SH-SY5Y (cell line): ENCODE results near the gene OBSCN.

Experiments used
- GATA2 ChIP-seq: IDR thresholded peaks from 2 replicates; pipeline ENCODE4 v1.6.1; 2011; ENCODE audit warnings: mild to moderate bottlenecking, low read depth, low read length
- GATA3 ChIP-seq: IDR thresholded peaks from 2 replicates; pipeline ENCODE4 v1.6.1; 2011; ENCODE audit warnings: low read depth, mild to moderate bottlenecking, low read length, moderate library complexity

The OBSCN gene

GRCh38 chr1:228166170-228166936 is 41.5 kb upstream of the OBSCN start:
- TF ChIP-seq GATA3, result no peak
- no peak for TF ChIP-seq GATA2

DNA sequence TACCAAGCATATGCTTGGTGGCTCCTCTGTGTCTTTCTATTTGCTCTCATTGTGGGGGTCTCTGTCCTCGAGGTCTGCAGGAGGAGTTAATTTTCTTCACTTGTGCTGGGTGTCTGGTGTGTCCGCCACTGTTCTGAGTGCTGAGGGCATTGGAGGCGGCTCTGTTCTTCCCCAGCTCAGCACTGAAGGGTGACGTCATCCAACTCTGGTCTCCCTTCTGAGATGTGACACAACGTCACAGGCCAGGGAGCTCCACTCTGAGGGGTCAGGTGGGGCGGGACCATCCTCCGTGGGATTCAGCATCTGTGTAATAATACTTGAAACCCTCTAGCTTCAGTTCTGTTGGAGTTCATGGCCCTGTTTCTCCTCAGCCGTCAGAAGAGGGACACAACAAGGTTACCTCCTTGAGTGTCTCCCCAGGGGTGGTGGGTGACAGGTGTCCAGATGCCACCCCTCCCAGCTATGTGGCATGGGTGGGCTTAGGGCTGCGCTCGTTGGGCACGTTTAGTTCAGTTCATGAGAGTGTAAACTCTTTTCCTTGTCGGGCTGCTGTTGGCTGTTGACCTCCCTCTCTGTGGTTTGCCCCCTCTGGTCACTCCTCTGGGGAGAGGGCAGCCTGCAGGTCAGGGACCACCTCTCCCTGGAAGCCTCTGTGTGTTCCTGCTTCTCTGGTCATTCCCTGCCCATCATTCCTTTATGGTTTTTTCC is 39.1 kb upstream of the OBSCN start:
- TF ChIP-seq GATA2, result no peak
- TF ChIP-seq GATA3, result no peak

DNA sequence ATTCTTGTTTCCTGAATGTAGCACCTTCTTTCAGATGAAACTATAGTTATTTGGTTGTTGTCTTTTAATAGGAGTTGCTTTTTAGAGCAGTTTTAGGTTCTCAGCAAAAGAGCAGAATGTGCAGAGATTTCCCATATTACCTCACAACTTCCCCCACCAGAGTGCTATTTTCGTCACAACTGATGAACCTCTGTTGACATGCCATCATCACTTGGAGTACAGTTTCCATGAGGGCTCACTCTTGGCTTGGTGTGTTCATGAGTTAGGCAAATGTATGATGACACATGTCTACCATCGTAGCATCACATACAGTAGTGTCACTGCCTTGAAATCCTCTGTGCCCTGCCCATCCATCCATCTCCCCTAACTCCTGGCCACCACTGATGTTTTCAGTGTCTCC is 38.5 kb upstream of the OBSCN start:
- TF ChIP-seq GATA2 (no peak), GATA3 (no peak)

DNA sequence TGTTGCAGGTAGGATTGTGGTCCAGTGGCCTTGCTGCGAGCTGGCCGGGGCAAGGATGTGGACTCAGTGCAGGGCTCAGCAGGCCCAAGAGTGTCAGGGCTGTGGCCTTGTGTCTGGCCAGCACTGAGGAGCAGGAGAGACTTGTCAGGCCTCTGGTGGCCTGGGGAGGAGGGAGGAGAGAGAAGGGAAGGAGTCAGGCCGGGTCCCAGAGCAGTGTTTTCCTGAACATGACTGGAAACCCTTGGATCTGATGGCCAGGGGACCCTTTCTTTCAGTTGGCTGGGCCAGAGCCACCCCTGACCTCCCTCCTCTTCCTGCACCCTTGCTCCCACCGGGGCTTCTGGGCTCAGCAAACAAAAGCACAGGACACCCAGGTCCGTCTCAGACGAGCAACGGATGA is 37.2 kb upstream of the OBSCN start:
- no peak for TF ChIP-seq GATA2

DNA sequence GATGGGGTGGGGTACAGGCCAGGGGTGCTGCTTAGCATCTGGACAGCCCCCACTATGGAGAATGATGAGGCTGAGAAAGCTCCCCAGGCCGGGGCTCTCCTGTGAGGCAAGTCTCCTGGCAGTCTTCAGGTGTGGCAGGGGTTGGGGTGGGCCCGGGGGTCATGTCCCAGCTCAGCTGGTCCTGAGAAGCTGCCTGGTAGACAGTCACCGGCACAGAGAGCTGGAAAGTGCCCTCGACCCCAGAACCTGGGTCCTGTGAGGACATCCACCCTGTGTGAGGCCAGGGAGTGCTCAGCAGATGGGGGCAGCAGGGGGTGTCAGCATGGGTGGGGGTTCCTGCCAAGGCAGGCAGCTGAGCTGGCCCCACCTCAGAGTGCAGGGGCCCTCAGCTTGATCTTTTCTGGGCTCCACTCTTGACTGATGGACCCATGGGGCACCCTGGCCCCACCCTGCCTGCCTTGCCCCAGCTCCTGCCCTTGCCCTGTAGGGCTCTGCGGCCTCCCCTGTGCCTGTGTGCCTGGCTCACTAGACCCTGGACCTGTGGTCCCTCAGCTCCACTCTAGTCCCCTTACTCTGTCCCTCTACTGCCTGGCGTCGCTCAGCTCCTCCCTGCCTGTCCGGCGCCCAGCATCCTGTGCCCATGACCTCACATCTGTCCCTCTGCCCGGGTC is 36.5 kb upstream of the OBSCN start:
- TF ChIP-seq GATA3 (no peak), GATA2 (no peak)

GRCh38 chr1:228172591-228173527 is 35.0 kb upstream of the OBSCN start:
- TF ChIP-seq GATA3, result no peak
- no peak for TF ChIP-seq GATA2

- TF ChIP-seq GATA3 (no peak), GATA2 (no peak)
These were observed 33.1 kb upstream of the OBSCN start for GRCh38 chr1:228174482-228175315.

GRCh38 chr1:228175316-228176023 is 32.4 kb upstream of the OBSCN start:
- TF ChIP-seq GATA2 (no peak), GATA3 (no peak)

- no peak for TF ChIP-seq GATA3
- no peak for TF ChIP-seq GATA2
These were observed 31.8 kb upstream of the OBSCN start for GRCh38 chr1:228176024-228176395.

DNA sequence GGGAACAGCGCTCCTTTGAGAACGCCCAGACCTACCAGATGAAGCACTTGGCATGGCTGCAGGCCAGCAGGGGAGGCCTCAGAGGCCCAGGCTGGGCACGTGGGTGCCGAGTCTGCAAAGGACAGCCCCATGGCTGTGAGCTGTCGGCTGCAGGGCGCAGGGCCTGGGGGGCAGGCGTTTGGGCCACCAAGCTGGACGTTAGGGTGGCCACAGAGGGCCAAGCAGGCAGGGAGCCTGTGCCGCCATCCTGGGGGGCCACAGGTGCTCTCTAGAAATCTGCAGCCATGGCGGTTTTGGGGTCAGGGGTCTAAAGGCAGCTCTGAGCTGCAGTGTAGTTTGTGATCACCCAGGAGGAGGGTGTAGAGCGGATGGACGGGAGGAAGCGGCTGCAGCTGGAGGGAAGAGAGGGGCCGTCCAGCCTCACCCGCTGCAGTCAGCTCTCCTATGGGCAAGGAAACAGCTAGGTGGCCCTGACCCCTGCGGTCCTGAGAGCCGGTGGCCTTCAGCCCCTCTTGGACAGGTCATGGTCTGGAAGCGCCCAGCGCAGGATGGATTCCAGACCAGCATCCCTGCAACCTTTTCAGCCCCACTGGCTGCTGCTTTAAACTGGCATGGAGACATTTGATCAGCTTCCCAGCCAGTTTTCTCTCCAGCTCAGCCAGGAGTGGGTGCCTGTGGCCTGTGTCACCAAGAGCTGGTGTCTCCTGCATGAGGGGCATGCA is 31.2 kb upstream of the OBSCN start:
- TF ChIP-seq GATA2 (no peak), GATA3 (no peak)

DNA sequence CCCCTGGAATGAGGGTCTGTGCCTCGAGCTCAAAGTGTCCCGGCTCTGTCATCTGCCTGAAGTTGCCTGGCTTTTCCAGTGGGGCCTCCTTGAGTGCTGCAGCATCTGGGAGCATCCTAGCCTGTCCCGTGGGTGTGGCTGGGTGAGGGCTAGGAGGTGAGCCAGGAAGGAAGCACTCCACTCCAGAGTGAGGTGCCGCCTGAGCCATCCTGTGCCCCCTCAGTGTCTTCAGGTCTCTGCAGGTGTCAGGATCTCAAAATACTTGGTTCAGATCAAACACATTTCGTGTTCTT is 30.7 kb upstream of the OBSCN start:
- TF ChIP-seq GATA3 (no peak), GATA2 (no peak)

GRCh38 chr1:228177721-228178710 is 29.8 kb upstream of the OBSCN start:
- TF ChIP-seq GATA3 (no peak), GATA2 (no peak)
